OCI-LY7 (cell line): Measurements from ENCODE around the gene TTC31. TPM values are rescaled to one million over a fixed set of nuclear protein-coding genes. Genes with fewer than 3 reads are reported as not detected.

Source experiments
- BruUV-seq: library from RNA; stranded (reverse); fragments of 400-500 nt; replicated peaks from 2 replicates; lab custom pipeline; 2021; lab: Mats Ljungman, UMichigan
- CTCF ChIA-PET: fragments of 300-600 bp; sonication (Branson Sonifier 250); formaldehyde crosslinking; loops from one replicate; lab custom pipeline; 2022; ENCODE audit warnings: antibody characterized with exemption; ENCODE audit not compliant: unreplicated experiment; lab: Charles Lee
- POLR2A ChIA-PET: fragments of 300-600 bp; sonication (Branson Sonifier 250); formaldehyde crosslinking; loops from one replicate; lab custom pipeline; 2022; ENCODE audit warnings: antibody characterized with exemption; lab: Charles Lee
- DNase-seq: peaks from one replicate; pipeline ENCODE4 v3.0.0-alpha.2; 2015; ENCODE audit warnings: low spot score
- H2AFZ ChIP-seq: fragments of 200-600 bp; sonication (generic), shearing (Covaris generic); 2 replicates; pipeline ENCODE4 v1.6.1; 2014; ENCODE audit warnings: mild to moderate bottlenecking, antibody characterized with exemption, low read length, moderate library complexity
- H3K27ac ChIP-seq: fragments of 200-600 bp; sonication (generic); 2 replicates; pipeline ENCODE4 v1.5.1; 2014; ENCODE audit warnings: mixed run types, low read depth, mild to moderate bottlenecking, moderate library complexity, low read length, inconsistent platforms; ENCODE audit not compliant: poor library complexity, severe bottlenecking
- H3K36me3 ChIP-seq: fragments of 200-600 bp; sonication (generic); 2 replicates; pipeline ENCODE4 v1.6.1; 2014; ENCODE audit warnings: mild to moderate bottlenecking, antibody characterized with exemption, low read length, moderate library complexity, mixed read lengths; ENCODE audit not compliant: insufficient read depth
- H3K4me1 ChIP-seq: fragments of 200-600 bp; sonication (generic); 2 replicates; pipeline ENCODE4 v1.5.1; 2014; ENCODE audit warnings: mild to moderate bottlenecking, low read length; ENCODE audit not compliant: insufficient read depth, poor library complexity, severe bottlenecking
- H3K4me2 ChIP-seq: fragments of 200-600 bp; sonication (generic); 2 replicates; pipeline ENCODE4 v1.6.1; 2014; ENCODE audit warnings: mild to moderate bottlenecking, low read length
- H3K4me3 ChIP-seq: fragments of 200-600 bp; sonication (generic); 2 replicates; pipeline ENCODE4 v1.5.1; 2014; ENCODE audit warnings: mild to moderate bottlenecking, low read depth, low read length; ENCODE audit not compliant: poor library complexity, severe bottlenecking
- H3K79me2 ChIP-seq: fragments of 200-600 bp; sonication (generic); 2 replicates; pipeline ENCODE4 v1.6.1; 2016; ENCODE audit warnings: low read depth, mild to moderate bottlenecking, low read length, moderate library complexity, mixed read lengths; ENCODE audit not compliant: insufficient read depth
- H3K9me2 ChIP-seq: fragments of 200-600 bp; sonication (generic); 2 replicates; pipeline ENCODE4 v1.6.1; 2016; ENCODE audit warnings: mild to moderate bottlenecking, low read length, mixed read lengths; ENCODE audit not compliant: insufficient read depth
- H3K9me3 ChIP-seq: fragments of 200-600 bp; sonication (generic); 2 replicates; pipeline ENCODE4 v1.6.1; 2014; ENCODE audit warnings: mild to moderate bottlenecking, mixed run types, low read length, mixed read lengths
- H4K20me1 ChIP-seq: fragments of 200-600 bp; sonication (generic); 2 replicates; pipeline ENCODE4 v1.6.1; 2014; ENCODE audit warnings: mild to moderate bottlenecking, antibody characterized with exemption, low read length, moderate library complexity, mixed read lengths; ENCODE audit not compliant: insufficient read depth
- EZH2phosphoT487 ChIP-seq: fragments of 200-600 bp; sonication (generic); IDR thresholded peaks from 2 replicates; pipeline ENCODE4 v1.6.1; 2018; ENCODE audit warnings: low read depth, borderline replicate concordance, mild to moderate bottlenecking, mixed run types, antibody characterized with exemption, low read length, moderate library complexity, mixed read lengths
- intact Hi-C: fragments of 100-400 bp; cut with micrococcal nuclease; formaldehyde crosslinking; loops from one replicate; pipeline ENCODE4 v1.10.0; 2022; ENCODE audit not compliant: unreplicated experiment
- total RNA-seq, 2 experiments: library from RNA; depleted of rRNA in 1 of 2; stranded (reverse); fragments of >200 nt in 1 of 2; shearing (Covaris generic) in 1 of 2; gene quantifications; 2 replicates each; pipeline ENCODE4 v1.2.3, GENCODE V29; 2014 to 2022
- TF ChIP-seq, protein P1 (sequence below): fragments of 200-600 bp; sonication (generic); conservative IDR thresholded peaks from 2 replicates; pipeline ENCODE4 v1.5.1; 2014; ENCODE audit warnings: mild to moderate bottlenecking, antibody characterized with exemption, low read length, moderate library complexity, mixed read lengths

TTC31 gene
- total RNA-seq, 2 experiments from 2014 or later: 31.5 to 34.6 TPM

DNA sequence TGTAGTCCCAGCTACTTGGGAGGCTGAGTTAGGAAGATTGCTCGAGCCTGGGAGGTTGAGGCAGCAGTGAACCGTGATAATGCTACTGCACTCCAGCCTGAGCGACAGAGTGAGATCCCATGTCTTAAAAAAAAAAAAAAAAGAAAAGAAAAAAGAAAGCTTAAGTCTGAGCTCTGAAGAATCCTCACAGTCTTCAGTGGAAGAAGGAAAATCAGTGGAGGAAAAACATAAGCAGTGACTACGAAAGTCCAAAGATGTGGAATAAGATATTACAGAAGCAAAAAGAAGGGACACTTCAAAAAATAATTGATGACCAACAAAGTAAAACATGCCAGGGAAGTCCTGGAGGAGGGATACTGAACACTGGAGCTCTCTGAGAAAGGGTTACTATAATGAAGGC lies 27.4 kb downstream of the TTC31 start:
- ChIA-PET CTCF (no interaction called here), POLR2A (interaction anchor here (0.8 to 2.9 kb wide), 5 partner anchors 10 to 773 kb away, joined by 3 to 14 read pairs (median 5); partner anchors contain the start of genes AUP1, HTRA2, INO80B and TPRKB)
- H3K4me2 ChIP-seq: no peak overlapping the region
- DNase-seq: no peak
- BruUV-seq: no TSS peak
- peaks cover 21% of the 10 kb centered on the region for H3K4me1 ChIP-seq
- no peaks in the 10 kb centered on the region for H3K9me2 ChIP-seq
- H4K20me1 ChIP-seq: no peaks in the 10 kb centered on the region
- H3K27ac ChIP-seq: no peak overlapping the region
- no peak overlapping the region for H3K4me3 ChIP-seq
- peaks cover 5% of the 10 kb centered on the region; the same call in 1 of the 2 replicates for H3K79me2 ChIP-seq
- intact Hi-C loops: no loop called here
- peaks cover 9% of the 10 kb centered on the region for H3K36me3 ChIP-seq
- H3K9me3 ChIP-seq: no peaks in the 10 kb centered on the region
- H2AFZ ChIP-seq: no peak overlapping the region
- no peak for TF ChIP-seq EZH2phosphoT487
- TF ChIP-seq, protein P1, sequence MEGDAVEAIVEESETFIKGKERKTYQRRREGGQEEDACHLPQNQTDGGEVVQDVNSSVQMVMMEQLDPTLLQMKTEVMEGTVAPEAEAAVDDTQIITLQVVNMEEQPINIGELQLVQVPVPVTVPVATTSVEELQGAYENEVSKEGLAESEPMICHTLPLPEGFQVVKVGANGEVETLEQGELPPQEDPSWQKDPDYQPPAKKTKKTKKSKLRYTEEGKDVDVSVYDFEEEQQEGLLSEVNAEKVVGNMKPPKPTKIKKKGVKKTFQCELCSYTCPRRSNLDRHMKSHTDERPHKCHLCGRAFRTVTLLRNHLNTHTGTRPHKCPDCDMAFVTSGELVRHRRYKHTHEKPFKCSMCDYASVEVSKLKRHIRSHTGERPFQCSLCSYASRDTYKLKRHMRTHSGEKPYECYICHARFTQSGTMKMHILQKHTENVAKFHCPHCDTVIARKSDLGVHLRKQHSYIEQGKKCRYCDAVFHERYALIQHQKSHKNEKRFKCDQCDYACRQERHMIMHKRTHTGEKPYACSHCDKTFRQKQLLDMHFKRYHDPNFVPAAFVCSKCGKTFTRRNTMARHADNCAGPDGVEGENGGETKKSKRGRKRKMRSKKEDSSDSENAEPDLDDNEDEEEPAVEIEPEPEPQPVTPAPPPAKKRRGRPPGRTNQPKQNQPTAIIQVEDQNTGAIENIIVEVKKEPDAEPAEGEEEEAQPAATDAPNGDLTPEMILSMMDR: no peak

DNA sequence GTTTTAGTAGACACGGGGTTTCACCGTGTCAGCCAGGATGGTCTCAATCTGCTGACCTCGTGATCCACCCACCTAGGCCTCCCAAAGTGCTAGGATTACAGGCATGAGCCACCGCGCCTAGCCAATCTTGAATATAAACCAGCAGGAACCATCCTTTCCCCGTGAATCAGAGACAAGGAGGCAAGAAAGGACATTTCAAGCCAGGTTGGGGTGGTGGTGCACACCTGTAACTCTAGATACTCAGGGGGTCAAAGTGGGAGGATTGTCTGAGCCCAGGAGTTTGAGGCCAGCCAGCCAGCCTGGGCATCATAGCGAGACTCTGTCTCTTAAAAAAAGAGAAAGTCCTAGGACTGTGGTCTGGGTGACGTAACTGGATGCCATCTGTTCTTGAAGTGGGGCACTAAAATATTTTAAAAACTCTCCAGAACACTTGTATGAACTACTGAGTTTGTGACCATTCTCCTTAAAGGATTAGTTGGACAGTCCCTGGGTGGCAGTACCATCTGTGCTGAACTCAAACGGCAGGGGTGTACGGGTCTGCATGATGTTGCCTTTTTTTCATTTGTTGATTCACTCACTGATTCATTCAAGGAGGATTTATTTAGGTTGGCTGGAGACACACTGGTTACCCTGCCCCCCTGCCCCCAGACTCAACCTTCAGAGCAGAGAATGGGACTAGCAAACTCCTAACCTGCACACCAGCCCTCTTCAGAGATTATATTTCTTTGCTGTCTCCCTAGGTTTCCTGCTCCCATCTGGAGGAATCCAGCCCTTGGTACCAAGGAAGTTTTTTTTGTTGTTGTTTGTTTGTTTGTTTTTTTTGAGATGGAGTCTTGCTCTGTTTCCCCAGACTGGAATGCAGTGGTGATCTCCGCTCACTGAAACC lies 28.5 kb downstream of the TTC31 start:
- peaks cover 13% of the 10 kb centered on the region for H3K4me1 ChIP-seq
- POLR2A ChIA-PET: interaction anchor here (0.7 to 2.9 kb wide), 4 partner anchors 18 to 774 kb away, joined by 3 to 14 read pairs (median 4); partner anchors contain the start of genes AUP1, HTRA2, INO80B and TPRKB
- no peaks in the 10 kb centered on the region for H4K20me1 ChIP-seq

More for the DNA sequence above, 28.5 kb downstream of the TTC31 start:
- H2AFZ ChIP-seq: no peak overlapping the region
- BruUV-seq: no TSS peak
- H3K36me3 ChIP-seq: no peaks in the 10 kb centered on the region
- no peak overlapping the region for H3K27ac ChIP-seq
- H3K9me2 ChIP-seq: no peaks in the 10 kb centered on the region
- no peak overlapping the region for H3K4me3 ChIP-seq
- TF ChIP-seq EZH2phosphoT487: no peak
- TF ChIP-seq, protein P1: no peak
- H3K79me2 ChIP-seq: peaks cover 5% of the 10 kb centered on the region; the same call in 1 of the 2 replicates
- intact Hi-C loops: no loop called here
- no peak overlapping the region for H3K4me2 ChIP-seq
- no peaks in the 10 kb centered on the region for H3K9me3 ChIP-seq
- CTCF ChIA-PET: no interaction called here
- DNase-seq: no peak
